K562 (cell line): ENCODE measurements around the gene CCR8. TPM values are rescaled to one million over a fixed set of nuclear protein-coding genes. Genes with fewer than 3 reads are reported as not detected.

Experiments used
- ADNP ChIP-seq: fragments of 200-800 bp; sonication (Bioruptor generic); IDR thresholded peaks from 2 replicates; pipeline ENCODE4 v1.6.1; 2016; ENCODE audit warnings: missing genetic modification characterization, missing compliant biosample characterization
- ERF ChIP-seq: fragments of 450-650 bp; formaldehyde crosslinking; IDR thresholded peaks from 2 replicates; pipeline ENCODE4 v1.4.0; 2020; ENCODE audit warnings: mild to moderate bottlenecking, mixed read lengths
- HLTF ChIP-seq: fragments of 450-650 bp; IDR thresholded peaks from 2 replicates; pipeline ENCODE4 v1.6.1; 2016
- HNRNPLL ChIP-seq: fragments of 200-400 bp; formaldehyde crosslinking; IDR thresholded peaks from 2 replicates; pipeline ENCODE4 v1.6.1; 2017; ENCODE audit warnings: low read length, low read depth, mild to moderate bottlenecking; ENCODE audit not compliant: poor library complexity, severe bottlenecking
- ILK ChIP-seq: fragments of 450-650 bp; IDR thresholded peaks from 2 replicates; pipeline ENCODE4 v1.6.1; 2016; ENCODE audit warnings: missing genetic modification characterization, low read depth, mild to moderate bottlenecking, missing compliant biosample characterization, moderate library complexity, borderline replicate concordance
- NFE2 ChIP-seq: IDR thresholded peaks from 2 replicates; pipeline ENCODE4 v1.6.1; 2014; ENCODE audit warnings: antibody characterized with exemption, low read depth
- SLC30A9 ChIP-seq: fragments of 250-450 bp; sonication (Bioruptor Pico); IDR thresholded peaks from 2 replicates; pipeline ENCODE4 v1.8.0; 2022; ENCODE audit warnings: mild to moderate bottlenecking, moderate library complexity
- TAF1 ChIP-seq: IDR thresholded peaks from 2 replicates; pipeline ENCODE4 v1.6.1; 2011; ENCODE audit warnings: mild to moderate bottlenecking, low read length, moderate library complexity; ENCODE audit not compliant: insufficient read depth, control insufficient read depth, severe bottlenecking; ENCODE audit errors: extremely low read depth
- TGIF2 ChIP-seq: sonication (generic); formaldehyde crosslinking; IDR thresholded peaks from 2 replicates; pipeline ENCODE4 v1.8.1; 2022; ENCODE audit warnings: mild to moderate bottlenecking, missing genetic modification reagents, moderate library complexity
- ZC3H4 ChIP-seq: sonication (generic); formaldehyde crosslinking; IDR thresholded peaks from 2 replicates; pipeline ENCODE4 v1.9.0; 2021; ENCODE audit warnings: missing genetic modification reagents, borderline replicate concordance
- ZNF124 ChIP-seq: sonication (generic); formaldehyde crosslinking; IDR thresholded peaks from 2 replicates; pipeline ENCODE4 v1.8.1; 2022; ENCODE audit warnings: missing genetic modification reagents
- ZNF224 ChIP-seq: sonication (generic); formaldehyde crosslinking; IDR thresholded peaks from 2 replicates; pipeline ENCODE4 v1.8.0; 2022; ENCODE audit warnings: mild to moderate bottlenecking, missing genetic modification reagents
- ZNF253 ChIP-seq: fragments of 250-450 bp; sonication (Bioruptor Pico); conservative IDR thresholded peaks from 2 replicates; pipeline ENCODE4 v1.6.1; 2021; ENCODE audit warnings: mild to moderate bottlenecking
- ZNF551 ChIP-seq: fragments of 250-450 bp; sonication (Bioruptor Pico); IDR thresholded peaks from 2 replicates; pipeline ENCODE4 v1.5.0; 2021; ENCODE audit warnings: mild to moderate bottlenecking, moderate library complexity
- ZSCAN32 ChIP-seq: fragments of 450-650 bp; formaldehyde crosslinking; IDR thresholded peaks from 2 replicates; pipeline ENCODE4 v1.4.0; 2020; ENCODE audit warnings: mild to moderate bottlenecking, moderate library complexity
- ZZZ3 ChIP-seq: fragments of 450-650 bp; IDR thresholded peaks from 2 replicates; pipeline ENCODE4 v1.6.1; 2016; ENCODE audit warnings: antibody characterized with exemption, mild to moderate bottlenecking, moderate library complexity
- polyA plus RNA-seq, 8 experiments: library from polyadenylated mRNA; depleted of rRNA in 4 of 8; stranded (reverse) in 5 of 8; unstranded in 3 of 8; fragments of >200 nt; fragmentation: Nextera tagmentation in 2 of 8; fragmentation: Illumina TruSeq in 1 of 8; extraction: Ambion mirVana in 2 of 8; extraction: Trizol in 1 of 8; gene quantifications; 2 replicates each; pipeline versions ENCODE4 v1.2.1 to v1.2.3, GENCODE V29; 2011 to 2014; ENCODE audit warnings: inconsistent platforms in 1 of 8, missing spikeins in 1 of 8
- total RNA-seq, 7 experiments: library from RNA; depleted of rRNA in 6 of 7; stranded (reverse); fragments of >200 nt in 6 of 7; fragmentation: Illumina TruSeq in 2 of 7; extraction: Trizol in 2 of 7; gene quantifications; 2 replicates each; pipeline versions ENCODE4 v1.2.1 to v1.2.3, GENCODE V29; 2011 to 2021; ENCODE audit warnings: low replicate concordance in 1 of 7
- TF ChIP-seq, protein P1 (sequence below): sonication (generic); formaldehyde crosslinking; IDR thresholded peaks from 2 replicates; pipeline ENCODE4 v1.8.0; 2023; ENCODE audit warnings: missing genetic modification reagents, mild to moderate bottlenecking, borderline replicate concordance
- TF ChIP-seq, protein P2 (sequence below): sonication (generic); formaldehyde crosslinking; IDR thresholded peaks from 2 replicates; pipeline ENCODE4 v1.8.1; 2023; ENCODE audit warnings: mild to moderate bottlenecking, missing genetic modification reagents, moderate library complexity
- TF ChIP-seq, protein P3 (sequence below): fragments of 450-650 bp; conservative IDR thresholded peaks from 2 replicates; pipeline ENCODE4 v1.6.1; 2016; ENCODE audit warnings: missing genetic modification characterization, low read depth, mild to moderate bottlenecking, control low read depth, missing compliant biosample characterization

Gene CCR8
- total and polyA plus RNA-seq, 9 of the 15 experiments (the other 6 are each of a cell fraction or from before 2014, with no cell fraction given): not detected

DNA sequence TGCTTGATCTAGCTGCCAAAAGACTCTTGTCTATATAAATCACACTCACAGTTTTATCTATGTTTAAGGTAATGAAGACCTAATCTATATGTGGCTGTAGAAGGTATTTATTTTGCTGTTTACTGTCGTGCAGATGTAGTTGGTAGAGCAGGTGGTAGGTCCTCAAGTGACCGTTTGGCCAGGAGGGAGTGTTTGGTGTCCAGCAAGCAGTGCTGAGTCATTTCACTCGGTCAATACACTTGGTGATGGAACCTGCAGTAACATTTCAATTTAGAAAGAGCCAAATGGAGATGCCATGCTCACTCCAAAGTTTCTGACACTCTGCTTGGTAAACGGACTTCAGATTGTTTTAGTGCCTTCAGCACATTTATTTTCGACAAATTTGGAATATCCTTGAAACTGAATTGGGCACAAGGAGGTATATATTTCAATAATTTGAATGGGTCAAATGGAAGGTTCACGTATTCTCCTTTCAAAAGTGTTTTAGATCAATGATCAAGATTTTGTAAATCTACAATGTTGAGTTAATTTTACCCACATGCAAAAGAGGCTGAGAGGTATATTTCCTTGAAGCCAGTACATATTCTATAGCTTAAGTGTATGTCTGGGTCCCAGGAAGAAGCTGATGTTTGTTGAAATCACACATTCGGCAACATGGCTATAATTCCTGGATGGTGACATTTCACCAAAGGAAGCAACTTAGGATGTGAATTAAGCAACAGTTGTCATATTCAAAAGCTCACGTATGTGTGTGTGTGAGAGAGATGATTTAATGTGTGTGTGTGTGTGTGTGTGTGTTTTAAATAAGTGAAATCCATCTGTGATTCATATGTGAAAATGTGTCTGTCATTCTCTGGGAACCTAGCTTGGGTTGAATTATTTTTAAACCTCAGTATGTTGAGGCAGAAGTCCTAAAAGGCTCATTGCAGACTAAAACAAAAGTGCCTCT lies 42.0 kb upstream of the CCR8 start (continued):
- TF ChIP-seq SLC30A9 (CRISPR knock-in tag) (no peak), NFE2 (peak; percentile 98), ZNF253 (CRISPR knock-in tag) (no peak), HLTF (no peak), ILK (tag) (no peak), ZZZ3 (no peak), ZSCAN32 (CRISPR knock-in tag) (no peak), HNRNPLL (no peak), ZNF224 (no peak), TGIF2 (CRISPR knock-in tag) (no peak), ZNF124 (CRISPR knock-in tag) (no peak), TAF1 (no peak), ZC3H4 (no peak), ADNP (tag) (no peak), ZNF551 (CRISPR knock-in tag) (no peak), ERF (CRISPR knock-in tag) (no peak)
- TF ChIP-seq, protein P1, sequence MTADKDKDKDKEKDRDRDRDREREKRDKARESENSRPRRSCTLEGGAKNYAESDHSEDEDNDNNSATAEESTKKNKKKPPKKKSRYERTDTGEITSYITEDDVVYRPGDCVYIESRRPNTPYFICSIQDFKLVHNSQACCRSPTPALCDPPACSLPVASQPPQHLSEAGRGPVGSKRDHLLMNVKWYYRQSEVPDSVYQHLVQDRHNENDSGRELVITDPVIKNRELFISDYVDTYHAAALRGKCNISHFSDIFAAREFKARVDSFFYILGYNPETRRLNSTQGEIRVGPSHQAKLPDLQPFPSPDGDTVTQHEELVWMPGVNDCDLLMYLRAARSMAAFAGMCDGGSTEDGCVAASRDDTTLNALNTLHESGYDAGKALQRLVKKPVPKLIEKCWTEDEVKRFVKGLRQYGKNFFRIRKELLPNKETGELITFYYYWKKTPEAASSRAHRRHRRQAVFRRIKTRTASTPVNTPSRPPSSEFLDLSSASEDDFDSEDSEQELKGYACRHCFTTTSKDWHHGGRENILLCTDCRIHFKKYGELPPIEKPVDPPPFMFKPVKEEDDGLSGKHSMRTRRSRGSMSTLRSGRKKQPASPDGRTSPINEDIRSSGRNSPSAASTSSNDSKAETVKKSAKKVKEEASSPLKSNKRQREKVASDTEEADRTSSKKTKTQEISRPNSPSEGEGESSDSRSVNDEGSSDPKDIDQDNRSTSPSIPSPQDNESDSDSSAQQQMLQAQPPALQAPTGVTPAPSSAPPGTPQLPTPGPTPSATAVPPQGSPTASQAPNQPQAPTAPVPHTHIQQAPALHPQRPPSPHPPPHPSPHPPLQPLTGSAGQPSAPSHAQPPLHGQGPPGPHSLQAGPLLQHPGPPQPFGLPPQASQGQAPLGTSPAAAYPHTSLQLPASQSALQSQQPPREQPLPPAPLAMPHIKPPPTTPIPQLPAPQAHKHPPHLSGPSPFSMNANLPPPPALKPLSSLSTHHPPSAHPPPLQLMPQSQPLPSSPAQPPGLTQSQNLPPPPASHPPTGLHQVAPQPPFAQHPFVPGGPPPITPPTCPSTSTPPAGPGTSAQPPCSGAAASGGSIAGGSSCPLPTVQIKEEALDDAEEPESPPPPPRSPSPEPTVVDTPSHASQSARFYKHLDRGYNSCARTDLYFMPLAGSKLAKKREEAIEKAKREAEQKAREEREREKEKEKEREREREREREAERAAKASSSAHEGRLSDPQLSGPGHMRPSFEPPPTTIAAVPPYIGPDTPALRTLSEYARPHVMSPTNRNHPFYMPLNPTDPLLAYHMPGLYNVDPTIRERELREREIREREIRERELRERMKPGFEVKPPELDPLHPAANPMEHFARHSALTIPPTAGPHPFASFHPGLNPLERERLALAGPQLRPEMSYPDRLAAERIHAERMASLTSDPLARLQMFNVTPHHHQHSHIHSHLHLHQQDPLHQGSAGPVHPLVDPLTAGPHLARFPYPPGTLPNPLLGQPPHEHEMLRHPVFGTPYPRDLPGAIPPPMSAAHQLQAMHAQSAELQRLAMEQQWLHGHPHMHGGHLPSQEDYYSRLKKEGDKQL (CRISPR knock-in tag): 0 out of 2 replicates have a peak, but pooled peaks have one; percentile 70
- TF ChIP-seq, protein P2, sequence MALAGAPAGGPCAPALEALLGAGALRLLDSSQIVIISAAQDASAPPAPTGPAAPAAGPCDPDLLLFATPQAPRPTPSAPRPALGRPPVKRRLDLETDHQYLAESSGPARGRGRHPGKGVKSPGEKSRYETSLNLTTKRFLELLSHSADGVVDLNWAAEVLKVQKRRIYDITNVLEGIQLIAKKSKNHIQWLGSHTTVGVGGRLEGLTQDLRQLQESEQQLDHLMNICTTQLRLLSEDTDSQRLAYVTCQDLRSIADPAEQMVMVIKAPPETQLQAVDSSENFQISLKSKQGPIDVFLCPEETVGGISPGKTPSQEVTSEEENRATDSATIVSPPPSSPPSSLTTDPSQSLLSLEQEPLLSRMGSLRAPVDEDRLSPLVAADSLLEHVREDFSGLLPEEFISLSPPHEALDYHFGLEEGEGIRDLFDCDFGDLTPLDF (CRISPR knock-in tag): no peak
- TF ChIP-seq, protein P3, sequence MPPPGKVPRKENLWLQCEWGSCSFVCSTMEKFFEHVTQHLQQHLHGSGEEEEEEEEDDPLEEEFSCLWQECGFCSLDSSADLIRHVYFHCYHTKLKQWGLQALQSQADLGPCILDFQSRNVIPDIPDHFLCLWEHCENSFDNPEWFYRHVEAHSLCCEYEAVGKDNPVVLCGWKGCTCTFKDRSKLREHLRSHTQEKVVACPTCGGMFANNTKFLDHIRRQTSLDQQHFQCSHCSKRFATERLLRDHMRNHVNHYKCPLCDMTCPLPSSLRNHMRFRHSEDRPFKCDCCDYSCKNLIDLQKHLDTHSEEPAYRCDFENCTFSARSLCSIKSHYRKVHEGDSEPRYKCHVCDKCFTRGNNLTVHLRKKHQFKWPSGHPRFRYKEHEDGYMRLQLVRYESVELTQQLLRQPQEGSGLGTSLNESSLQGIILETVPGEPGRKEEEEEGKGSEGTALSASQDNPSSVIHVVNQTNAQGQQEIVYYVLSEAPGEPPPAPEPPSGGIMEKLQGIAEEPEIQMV (tag): no peak
